Left lung (tissue), 10 donors: ENCODE data around the gene ARHGAP45. TPM values are rescaled to one million over a fixed set of nuclear protein-coding genes. Genes with fewer than 3 reads are reported as not detected.

Experiments
- ATAC-seq: fragments of 200-7000 bp; cut with Tn5 transposase; one replicate; pipeline ENCODE4 v1.9.1; 2020; ENCODE audit warnings: moderate library complexity
- DNase-seq, 4 donors: peaks; one replicate each; pipeline ENCODE4 v3.0.0-alpha.2; 2013 to 2020
- H3K27ac ChIP-seq, 2 donors: fragments of 200-600 bp; sonication (generic) in 1 of 2; one replicate each; pipeline versions ENCODE4 v1.5.0 to v1.8.0; 2020 to 2021
- H3K27me3 ChIP-seq, 2 donors: fragments of 200-600 bp; sonication (generic) in 1 of 2; one replicate each; pipeline versions ENCODE4 v1.5.0 to v1.8.0; 2020 to 2021
- H3K36me3 ChIP-seq, 2 donors: fragments of 200-600 bp; sonication (generic) in 1 of 2; one replicate each; pipeline versions ENCODE4 v1.5.0 to v1.8.0; 2020 to 2021
- H3K4me1 ChIP-seq, 2 donors: fragments of 200-600 bp; one replicate each; pipeline ENCODE4 v1.8.0; 2021
- H3K4me3 ChIP-seq, 2 donors: fragments of 200-600 bp; sonication (generic) in 1 of 2; one replicate each; pipeline versions ENCODE4 v1.5.0 to v1.8.0; 2020 to 2021; ENCODE audit warnings: mild to moderate bottlenecking in 1 of 2
- H3K9me3 ChIP-seq, 2 donors: fragments of 200-600 bp; sonication (generic) in 1 of 2; one replicate each; pipeline versions ENCODE4 v1.5.0 to v1.8.0; 2020 to 2021
- intact Hi-C, 2 donors: fragments of 100-400 bp; cut with DNase I; formaldehyde crosslinking; loops; one replicate each; pipeline versions ENCODE4 v1.11.2 to v1.14.2; 2022
- polyA plus RNA-seq, 6 donors: library from polyadenylated mRNA; unstranded; fragments of 120-200 nt; gene quantifications; one replicate each; pipeline ENCODE4 v1.2.1, GENCODE V29; 2013; ENCODE audit not compliant: insufficient read length in 6 of 6
- total RNA-seq, 2 donors: library from RNA; stranded (reverse); fragmentation: NEBNext Ultra II Directional; extraction: Animal tissue kit (Norgen Biotek cat#: 25700); gene quantifications; one replicate each; pipeline ENCODE4 v1.2.1, GENCODE V29; 2021
- TF ChIP-seq, protein P1 (sequence below), 2 donors: fragments of 200-600 bp; sonication (generic) in 1 of 2; IDR thresholded peaks; one replicate each; pipeline versions ENCODE4 v1.5.0 to v1.8.0; 2021; ENCODE audit warnings: antibody characterized with exemption in 2 of 2
- donor health status: DM: no; HTN: yes; CAD: no.
- donor health status: DM: no; HTN: no; CAD: no.

ARHGAP45 gene
- total and polyA plus RNA-seq, 8 donors: 8.5 to 83.8 (median 12.0) TPM

DNA sequence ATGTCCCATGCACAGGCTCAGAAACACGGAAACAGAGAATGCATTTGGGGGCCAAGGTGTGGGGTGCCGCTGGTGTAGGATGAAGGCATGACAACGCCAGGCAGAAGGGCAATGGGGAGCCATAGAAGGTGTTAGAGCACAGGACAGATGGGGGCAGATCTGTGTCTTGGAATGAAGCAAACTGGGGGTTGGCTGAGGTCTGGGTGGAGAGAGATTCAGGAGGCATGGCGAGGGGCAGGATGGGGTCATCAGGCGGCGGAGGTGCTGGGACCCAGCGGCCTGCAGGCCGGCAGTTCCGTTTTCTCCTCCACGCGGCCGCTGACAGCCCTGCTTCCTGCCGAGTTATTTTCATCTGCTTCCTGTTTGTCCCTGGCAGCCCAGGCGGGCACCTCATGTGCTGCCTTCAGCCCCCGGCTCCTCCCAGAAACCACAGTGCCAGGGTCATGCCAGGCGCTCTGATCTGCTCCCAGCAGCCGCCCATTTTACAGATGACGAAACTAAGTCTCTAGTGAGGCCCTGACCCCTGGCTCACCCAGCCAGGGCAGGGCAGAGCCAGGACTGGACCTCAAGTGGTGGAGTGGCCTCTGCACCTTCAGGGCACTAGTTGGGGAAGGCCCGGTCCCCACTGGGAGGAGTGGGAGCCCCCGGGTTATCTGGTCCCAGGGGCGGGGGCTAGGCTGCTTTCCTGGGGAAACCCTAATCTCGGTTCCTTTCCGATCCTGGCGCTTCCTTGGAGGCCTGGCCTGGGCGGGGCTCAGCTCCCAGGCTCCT is 2.2 kb downstream of the ARHGAP45 start:
- peaks cover 9 to 90% of the 10 kb centered on the region in 2 donors for H3K4me1 ChIP-seq
- ATAC-seq (peak; percentile 7), DNase-seq (peak in 2 of 4 donors; percentile 89 to 95)
- no peaks in the 10 kb centered on the region for H3K9me3 ChIP-seq
- H3K4me3 ChIP-seq: peak overlapping the region in 1 of 2 donors; percentile 85
- intact Hi-C loops: no loop called here
- TF ChIP-seq, protein P1, sequence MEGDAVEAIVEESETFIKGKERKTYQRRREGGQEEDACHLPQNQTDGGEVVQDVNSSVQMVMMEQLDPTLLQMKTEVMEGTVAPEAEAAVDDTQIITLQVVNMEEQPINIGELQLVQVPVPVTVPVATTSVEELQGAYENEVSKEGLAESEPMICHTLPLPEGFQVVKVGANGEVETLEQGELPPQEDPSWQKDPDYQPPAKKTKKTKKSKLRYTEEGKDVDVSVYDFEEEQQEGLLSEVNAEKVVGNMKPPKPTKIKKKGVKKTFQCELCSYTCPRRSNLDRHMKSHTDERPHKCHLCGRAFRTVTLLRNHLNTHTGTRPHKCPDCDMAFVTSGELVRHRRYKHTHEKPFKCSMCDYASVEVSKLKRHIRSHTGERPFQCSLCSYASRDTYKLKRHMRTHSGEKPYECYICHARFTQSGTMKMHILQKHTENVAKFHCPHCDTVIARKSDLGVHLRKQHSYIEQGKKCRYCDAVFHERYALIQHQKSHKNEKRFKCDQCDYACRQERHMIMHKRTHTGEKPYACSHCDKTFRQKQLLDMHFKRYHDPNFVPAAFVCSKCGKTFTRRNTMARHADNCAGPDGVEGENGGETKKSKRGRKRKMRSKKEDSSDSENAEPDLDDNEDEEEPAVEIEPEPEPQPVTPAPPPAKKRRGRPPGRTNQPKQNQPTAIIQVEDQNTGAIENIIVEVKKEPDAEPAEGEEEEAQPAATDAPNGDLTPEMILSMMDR (IDR thresholded peaks at IDR 0.05): peak in 1 of 2 donors; percentile 22
- peaks cover 10 to 41% of the 10 kb centered on the region in 2 donors for H3K27me3 ChIP-seq
- H3K27ac ChIP-seq: peak overlapping the region; percentile 55 to 92
- peaks cover 0 to 36% of the 10 kb centered on the region in 2 donors for H3K36me3 ChIP-seq

GRCh38 chr19:1070576-1070930 is 3.6 kb downstream of the ARHGAP45 start:
- Histone ChIP-seq H3K4me1 (peaks cover 18 to 89% of the 10 kb centered on the region in 2 donors), H3K9me3 (no peaks in the 10 kb centered on the region), H3K4me3 (no peak overlapping the region), H3K27me3 (peaks cover 10 to 41% of the 10 kb centered on the region in 2 donors), H3K36me3 (peaks cover 0 to 42% of the 10 kb centered on the region in 2 donors), H3K27ac (no peak overlapping the region)
- ATAC-seq (no peak), DNase-seq (peak in 1 of 4 donors; percentile 59)
- intact Hi-C loops: no loop called here
- TF ChIP-seq, protein P1 (IDR thresholded peaks at IDR 0.05): no peak

- Histone ChIP-seq H3K27ac (no peak overlapping the region), H3K4me1 (peaks cover 18 to 89% of the 10 kb centered on the region in 2 donors), H3K4me3 (no peak overlapping the region), H3K36me3 (peaks cover 0 to 46% of the 10 kb centered on the region in 2 donors), H3K27me3 (peaks cover 10 to 41% of the 10 kb centered on the region in 2 donors), H3K9me3 (no peaks in the 10 kb centered on the region)
- TF ChIP-seq, protein P1 (IDR thresholded peaks at IDR 0.05): no peak
- peak in 1 of 4 donors; percentile 80 for DNase-seq
- intact Hi-C loops: no loop called here
- ATAC-seq: no peak
Measured at GRCh38 chr19:1070931-1071791, 4.2 kb downstream of the ARHGAP45 start.

DNA sequence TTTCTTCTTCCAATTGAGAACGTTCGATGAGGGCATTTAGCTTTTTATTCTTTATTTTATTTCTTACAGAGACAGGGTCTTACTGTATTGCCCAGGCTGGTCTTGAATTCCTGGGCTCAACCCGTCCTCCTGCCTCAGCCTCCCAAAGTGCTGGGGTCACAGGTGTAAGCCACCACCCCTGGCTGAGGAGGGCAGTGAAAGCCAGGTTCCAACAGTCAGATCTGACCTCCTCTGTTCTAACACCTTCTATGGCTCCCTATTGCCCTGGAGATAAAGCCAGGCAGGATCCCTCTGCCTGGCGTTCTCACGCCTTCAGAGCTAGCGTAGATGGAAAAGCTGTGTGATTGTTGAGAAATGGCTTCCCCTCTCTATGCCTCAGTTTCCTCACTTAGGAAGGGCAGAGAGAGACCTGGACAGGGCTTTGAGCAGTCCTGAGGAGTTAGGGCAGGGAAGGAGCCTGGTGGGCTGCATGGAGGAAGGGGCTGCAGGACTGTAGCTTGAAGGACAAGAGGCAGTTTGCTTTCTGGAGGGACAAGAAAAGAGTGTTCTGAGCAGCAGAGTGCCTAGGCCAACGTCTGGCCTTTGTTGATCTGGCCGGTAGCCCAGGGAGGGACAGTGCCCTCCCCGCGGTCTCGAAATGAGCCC is 5.5 kb downstream of the ARHGAP45 start:
- Histone ChIP-seq H3K9me3 (no peaks in the 10 kb centered on the region), H3K27ac (peak overlapping the region in 1 of 2 donors; percentile 28), H3K36me3 (peaks cover 0 to 46% of the 10 kb centered on the region in 2 donors), H3K27me3 (peaks cover 6 to 35% of the 10 kb centered on the region in 2 donors), H3K4me1 (peaks cover 12 to 94% of the 10 kb centered on the region in 2 donors), H3K4me3 (no peak overlapping the region)
- TF ChIP-seq, protein P1 (IDR thresholded peaks at IDR 0.05): no peak
- ATAC-seq (no peak), DNase-seq (no peak)
- intact Hi-C loops: no loop called here
